Body of pancreas (tissue), 4 donors: ENCODE results near the gene ZNF286A.
"Not testable (repeated sequence)": the region's sequence is repeated elsewhere in the genome, so short reads cannot be mapped to it uniquely, and the experiment has no call there.

Experiments used
- CTCF ChIP-seq, 7 experiments: fragments of 450-650 bp in 4 of 7; fragments of 200-600 bp in 3 of 7; sonication (generic) in 3 of 7; IDR thresholded peaks; one replicate each; pipeline ENCODE4 v1.5.1; 2016 to 2019; ENCODE audit warnings: antibody characterized with exemption in 7 of 7
- POLR2A ChIP-seq, 3 donors: fragments of 450-650 bp; IDR thresholded peaks; one replicate each; pipeline ENCODE4 v1.6.1; 2016; ENCODE audit warnings: antibody characterized with exemption in 3 of 3, mild to moderate bottlenecking in 2 of 3

DNA sequence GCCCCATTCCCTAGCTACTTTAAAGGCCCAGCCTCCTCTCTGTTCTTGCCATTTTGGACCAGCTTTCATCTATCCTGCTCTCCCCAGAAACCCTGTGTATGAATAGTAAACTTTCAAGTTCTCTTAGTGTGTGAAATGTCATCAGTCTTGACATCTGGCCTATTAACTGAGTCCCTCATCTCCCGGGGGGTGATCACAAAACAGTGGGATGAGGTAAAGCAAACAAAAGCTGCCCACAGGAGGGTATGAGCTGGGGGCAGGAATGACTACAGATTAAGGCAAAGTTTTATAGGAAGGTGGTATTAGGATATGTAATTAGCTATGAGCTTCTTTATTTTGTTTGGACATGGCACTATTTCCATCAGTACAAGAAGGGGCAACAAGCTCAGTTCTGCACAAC lies 24.9 kb upstream of the ZNF286A start:
- not testable (repeated sequence) for TF ChIP-seq CTCF, POLR2A (IDR thresholded peaks at IDR 0.05)
